GM23338 (cell line): ENCODE results near the gene FPGS. TPM values are rescaled to one million over a fixed set of nuclear protein-coding genes. Genes with fewer than 3 reads are reported as not detected.

ENCODE experiments used
- ATAC-seq: fragments of 200-7000 bp; cut with Tn5 transposase; 3 replicates; pipeline ENCODE4 v1.9.1; 2020
- DNase-seq: peaks from one replicate; pipeline ENCODE4 v3.0.0-alpha.2; 2015; ENCODE audit warnings: low spot score
- H2AFZ ChIP-seq: fragments of 200-600 bp; sonication (generic); 2 replicates; pipeline ENCODE4 v1.8.0; 2016; ENCODE audit warnings: antibody characterized with exemption, mild to moderate bottlenecking, moderate library complexity
- H3F3A ChIP-seq: fragments of 200-600 bp; sonication (generic); replicated peaks from 2 replicates; pipeline ENCODE4 v1.8.0; 2017; ENCODE audit warnings: antibody characterized with exemption, mixed run types, low read depth
- H3K27ac ChIP-seq: fragments of 200-600 bp; sonication (generic); 2 replicates; pipeline ENCODE4 v1.6.1; 2016; ENCODE audit warnings: low read depth
- H3K27me3 ChIP-seq: fragments of 200-600 bp; sonication (generic); 2 replicates; pipeline ENCODE4 v1.8.0; 2016; ENCODE audit warnings: mild to moderate bottlenecking, mixed run types, moderate library complexity; ENCODE audit not compliant: insufficient read depth
- H3K36me3 ChIP-seq: fragments of 200-600 bp; sonication (generic); 2 replicates; pipeline ENCODE4 v1.8.0; 2016; ENCODE audit warnings: mild to moderate bottlenecking; ENCODE audit not compliant: insufficient read depth
- H3K4me1 ChIP-seq: fragments of 200-600 bp; sonication (generic); 2 replicates; pipeline ENCODE4 v1.8.0; 2016; ENCODE audit warnings: mild to moderate bottlenecking, moderate library complexity; ENCODE audit not compliant: insufficient read depth
- H3K4me2 ChIP-seq: fragments of 200-600 bp; sonication (generic); 2 replicates; pipeline ENCODE4 v1.7.1; 2017; ENCODE audit warnings: mixed run types
- H3K4me3 ChIP-seq: fragments of 200-600 bp; sonication (generic); 2 replicates; pipeline ENCODE4 v1.6.1; 2016; ENCODE audit warnings: mixed run types
- H3K79me2 ChIP-seq: fragments of 200-600 bp; sonication (generic); replicated peaks from 2 replicates; pipeline ENCODE4 v1.8.0; 2017; ENCODE audit warnings: mild to moderate bottlenecking; ENCODE audit not compliant: insufficient read depth
- H3K9me2 ChIP-seq: fragments of 200-600 bp; sonication (generic); 2 replicates; pipeline ENCODE4 v1.8.0; 2017; ENCODE audit not compliant: insufficient read depth
- H4K20me1 ChIP-seq: fragments of 200-600 bp; sonication (generic); replicated peaks from 2 replicates; pipeline ENCODE4 v1.8.0; 2017; ENCODE audit warnings: mild to moderate bottlenecking; ENCODE audit not compliant: insufficient read depth
- H3K27ac Mint-ChIP-seq: 2 replicates; pipeline ENCODE4 v1.8.0; 2020; ENCODE audit warnings: inconsistent platforms, mild to moderate bottlenecking, moderate library complexity, mixed read lengths
- H3K27me3 Mint-ChIP-seq: 3 replicates; pipeline ENCODE4 v1.8.0; 2022; ENCODE audit warnings: low read depth, mild to moderate bottlenecking, moderate library complexity, mixed read lengths, inconsistent platforms; ENCODE audit not compliant: insufficient read depth, poor library complexity
- H3K36me3 Mint-ChIP-seq: 3 replicates; pipeline ENCODE4 v1.8.0; 2021; ENCODE audit warnings: low read depth, mild to moderate bottlenecking, inconsistent platforms, moderate library complexity, mixed read lengths
- H3K4me1 Mint-ChIP-seq: 3 replicates; pipeline ENCODE4 v1.8.0; 2020; ENCODE audit warnings: mild to moderate bottlenecking, inconsistent platforms, mixed read lengths
- H3K4me3 Mint-ChIP-seq: 3 replicates; pipeline ENCODE4 v1.8.0; 2021; ENCODE audit warnings: moderate library complexity, mild to moderate bottlenecking, inconsistent platforms, mixed read lengths
- H3K9me3 Mint-ChIP-seq: 3 replicates; pipeline ENCODE4 v1.8.0; 2020; ENCODE audit warnings: moderate library complexity, mild to moderate bottlenecking, inconsistent platforms, mixed read lengths
- CTCF ChIP-seq, 2 experiments: fragments of 200-600 bp in 1 of 2; sonication (generic) in 1 of 2; conservative IDR thresholded peaks; 2 replicates each; pipeline versions ENCODE4 v1.5.1 to v1.6.1; 2016 to 2017; ENCODE audit warnings: antibody characterized with exemption in 2 of 2, low read depth in 2 of 2, mild to moderate bottlenecking in 2 of 2, moderate library complexity in 1 of 2
- EZH2 ChIP-seq: fragments of 200-600 bp; sonication (generic); IDR thresholded peaks from one replicate; pipeline ENCODE4 v1.8.0; 2017; ENCODE audit warnings: antibody characterized with exemption, mild to moderate bottlenecking, low read depth; ENCODE audit not compliant: unreplicated experiment
- EZH2phosphoT487 ChIP-seq: fragments of 200-600 bp; sonication (generic); IDR thresholded peaks from one replicate; pipeline ENCODE4 v1.8.1; 2018; ENCODE audit warnings: antibody characterized with exemption; ENCODE audit not compliant: unreplicated experiment
- JUNB ChIP-seq: IDR thresholded peaks from one replicate; pipeline ENCODE4 v1.6.1; 2016; ENCODE audit warnings: antibody characterized with exemption; ENCODE audit not compliant: unreplicated experiment
- NANOG ChIP-seq: IDR thresholded peaks from 2 replicates; pipeline ENCODE4 v1.6.1; 2016; ENCODE audit warnings: antibody characterized with exemption, borderline replicate concordance
- POLR2AphosphoS5 ChIP-seq: IDR thresholded peaks from 2 replicates; pipeline ENCODE4 v1.6.1; 2016; ENCODE audit warnings: antibody characterized with exemption, low read depth
- STAT1 ChIP-seq: IDR thresholded peaks from one replicate; pipeline ENCODE4 v1.6.1; 2016; ENCODE audit warnings: antibody characterized with exemption; ENCODE audit not compliant: unreplicated experiment
- ZNF462 ChIP-seq: fragments of 250-450 bp; sonication (Bioruptor Pico); IDR thresholded peaks from 2 replicates; pipeline ENCODE4 v1.5.0; 2020; ENCODE audit warnings: mild to moderate bottlenecking, moderate library complexity
- polyA plus RNA-seq: library from polyadenylated mRNA; unstranded; fragments of >200 nt; fragmentation: Nextera tagmentation; extraction: Ambion mirVana; gene quantifications from 2 replicates; pipeline ENCODE4 v1.2.1, GENCODE V29; 2016
- total RNA-seq: library from RNA; depleted of rRNA; stranded (reverse); fragments of >200 nt; shearing (Covaris generic); gene quantifications from 2 replicates; pipeline ENCODE4 v1.2.3, GENCODE V29; 2014
- TF ChIP-seq, protein P1 (sequence below): IDR thresholded peaks from 2 replicates; pipeline ENCODE4 v1.6.1; 2016; ENCODE audit warnings: antibody characterized with exemption

Gene FPGS
- total and polyA plus RNA-seq, 2 experiments from 2014 or later, result 40.7 to 87.2 TPM

- TF ChIP-seq ZNF462 (CRISPR knock-in tag) (no peak), POLR2AphosphoS5 (no peak), JUNB (no peak), EZH2 (no peak)
Measured at GRCh38 chr9:127790094-127790855, 12.4 kb upstream of the FPGS start (continued).

DNA sequence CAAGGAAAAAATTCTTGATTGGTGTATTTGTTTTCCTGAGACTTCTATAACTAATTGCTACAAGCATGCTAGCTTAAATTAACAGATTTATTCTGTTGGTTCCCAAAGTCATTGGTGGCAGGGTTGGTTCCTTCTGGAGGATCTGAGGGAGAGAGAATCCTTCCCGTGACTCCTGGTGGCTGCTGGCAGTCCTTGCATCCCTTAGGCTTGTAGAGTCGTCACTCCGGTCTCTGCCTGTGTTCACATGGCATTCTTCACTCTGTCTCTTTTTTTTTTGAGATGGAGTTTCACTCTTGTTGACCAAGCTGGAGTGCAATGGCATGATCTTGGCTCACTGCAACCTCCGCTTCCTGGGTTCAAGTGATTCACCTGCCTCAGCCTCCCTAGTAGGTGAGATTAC lies 11.6 kb upstream of the FPGS start:
- H3K27ac ChIP-seq, result no peak overlapping the region
- H3K36me3 ChIP-seq, result peaks cover 56% of the 10 kb centered on the region
- H3K4me2 ChIP-seq, result no peak overlapping the region
- H3K79me2 ChIP-seq, result peaks cover 34% of the 10 kb centered on the region
- peaks cover 54% of the 10 kb centered on the region for H3F3A ChIP-seq
- no peaks in the 10 kb centered on the region for H3K27me3 ChIP-seq
- H3K27me3 Mint-ChIP-seq, result peaks cover 11% of the 10 kb centered on the region
- peaks cover 63% of the 10 kb centered on the region for H3K36me3 Mint-ChIP-seq
- H3K27ac Mint-ChIP-seq, result no peak overlapping the region
- H3K4me1 ChIP-seq, result peaks cover 11% of the 10 kb centered on the region
- DNase-seq (no peak), ATAC-seq (no peak)
- H3K4me3 ChIP-seq, result no peak overlapping the region
- peaks cover 13% of the 10 kb centered on the region for H3K4me1 Mint-ChIP-seq
- H4K20me1 ChIP-seq, result peaks cover 30% of the 10 kb centered on the region
- no peak overlapping the region for H3K4me3 Mint-ChIP-seq
- no peak overlapping the region for H2AFZ ChIP-seq
- TF ChIP-seq POLR2AphosphoS5, result no peak
- no peak for TF ChIP-seq NANOG
- 0 out of 4 replicates have a peak, but pooled peaks of 1 of the 2 experiments have one; percentile 9 for TF ChIP-seq CTCF (conservative IDR thresholded peaks at IDR 0.05; ENCODE audit: low read depth in 2 of 2)
- TF ChIP-seq, protein P1, sequence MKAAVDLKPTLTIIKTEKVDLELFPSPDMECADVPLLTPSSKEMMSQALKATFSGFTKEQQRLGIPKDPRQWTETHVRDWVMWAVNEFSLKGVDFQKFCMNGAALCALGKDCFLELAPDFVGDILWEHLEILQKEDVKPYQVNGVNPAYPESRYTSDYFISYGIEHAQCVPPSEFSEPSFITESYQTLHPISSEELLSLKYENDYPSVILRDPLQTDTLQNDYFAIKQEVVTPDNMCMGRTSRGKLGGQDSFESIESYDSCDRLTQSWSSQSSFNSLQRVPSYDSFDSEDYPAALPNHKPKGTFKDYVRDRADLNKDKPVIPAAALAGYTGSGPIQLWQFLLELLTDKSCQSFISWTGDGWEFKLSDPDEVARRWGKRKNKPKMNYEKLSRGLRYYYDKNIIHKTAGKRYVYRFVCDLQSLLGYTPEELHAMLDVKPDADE, result no peak
- no peak for TF ChIP-seq STAT1
- no peak for TF ChIP-seq EZH2phosphoT487
- TF ChIP-seq JUNB, result no peak
- no peaks in the 10 kb centered on the region for H3K9me3 Mint-ChIP-seq
- H3K9me2 ChIP-seq, result no peaks in the 10 kb centered on the region
